ENCODE measurements around the gene LAMA5.

DNA sequence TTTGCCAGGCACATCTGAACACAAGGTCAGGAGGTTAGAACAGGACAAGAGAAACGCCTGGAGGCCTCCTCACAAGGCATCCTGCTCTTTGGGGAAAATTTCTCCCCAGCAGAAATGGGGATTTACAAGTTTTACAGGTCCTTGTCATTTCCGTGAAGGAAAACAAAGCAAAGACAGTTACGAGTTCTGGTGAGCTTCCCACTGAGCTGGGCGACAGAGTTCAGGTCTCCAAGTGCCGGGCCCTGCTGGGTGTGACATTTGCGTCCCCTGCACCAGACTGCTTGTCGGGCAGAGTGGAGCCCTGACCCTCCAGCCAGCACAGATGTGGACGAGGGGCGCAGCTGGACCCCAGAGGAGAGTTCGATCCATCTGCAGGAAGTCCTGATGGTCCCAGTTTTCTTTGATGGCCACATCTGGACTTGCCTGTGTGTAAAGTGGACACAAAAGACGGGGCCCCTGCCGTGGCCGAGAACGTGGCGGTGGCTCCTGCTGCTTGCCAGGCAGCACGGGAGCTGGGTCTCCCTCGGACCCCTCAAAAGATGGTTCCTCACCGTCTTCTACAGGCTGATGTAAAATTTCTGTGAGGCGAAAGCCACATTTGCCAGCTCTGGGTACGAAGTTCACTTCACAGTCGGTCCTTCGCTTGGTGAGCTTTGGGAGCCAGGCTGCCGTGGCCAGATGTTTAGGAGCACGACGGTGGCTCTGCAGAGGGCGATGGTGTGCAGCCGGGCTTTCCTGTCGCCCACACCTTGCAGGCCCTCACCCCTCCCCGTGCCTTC is 69.5 kb downstream of the LAMA5 start:
- TF ChIP-seq, protein P1, sequence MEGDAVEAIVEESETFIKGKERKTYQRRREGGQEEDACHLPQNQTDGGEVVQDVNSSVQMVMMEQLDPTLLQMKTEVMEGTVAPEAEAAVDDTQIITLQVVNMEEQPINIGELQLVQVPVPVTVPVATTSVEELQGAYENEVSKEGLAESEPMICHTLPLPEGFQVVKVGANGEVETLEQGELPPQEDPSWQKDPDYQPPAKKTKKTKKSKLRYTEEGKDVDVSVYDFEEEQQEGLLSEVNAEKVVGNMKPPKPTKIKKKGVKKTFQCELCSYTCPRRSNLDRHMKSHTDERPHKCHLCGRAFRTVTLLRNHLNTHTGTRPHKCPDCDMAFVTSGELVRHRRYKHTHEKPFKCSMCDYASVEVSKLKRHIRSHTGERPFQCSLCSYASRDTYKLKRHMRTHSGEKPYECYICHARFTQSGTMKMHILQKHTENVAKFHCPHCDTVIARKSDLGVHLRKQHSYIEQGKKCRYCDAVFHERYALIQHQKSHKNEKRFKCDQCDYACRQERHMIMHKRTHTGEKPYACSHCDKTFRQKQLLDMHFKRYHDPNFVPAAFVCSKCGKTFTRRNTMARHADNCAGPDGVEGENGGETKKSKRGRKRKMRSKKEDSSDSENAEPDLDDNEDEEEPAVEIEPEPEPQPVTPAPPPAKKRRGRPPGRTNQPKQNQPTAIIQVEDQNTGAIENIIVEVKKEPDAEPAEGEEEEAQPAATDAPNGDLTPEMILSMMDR (IDR thresholded peaks at IDR 0.05; ENCODE audit: poor library complexity): no peak
- TF ChIP-seq EZH2phosphoT487 (IDR thresholded peaks at IDR 0.05; ENCODE audit: low read depth, severe bottlenecking, unreplicated experiment) (no peak), EZH2 (IDR thresholded peaks at IDR 0.05; ENCODE audit: borderline replicate concordance) (no peak)
